Measurements from ENCODE around the gene DNASE2. TPM values are rescaled to one million over a fixed set of nuclear protein-coding genes. Genes with fewer than 3 reads are reported as not detected.

DNASE2 gene
- total RNA-seq, 2 donors from 2014 or later = 6.9 to 28.3 TPM

- H3K4me3 ChIP-seq = no peak overlapping the region
- no peaks in the 10 kb centered on the region for H3K36me3 ChIP-seq (replicated peaks in 1 of 2; ENCODE audit: insufficient read depth in 1 of 2, low read depth in 2 of 2)
- DNase-seq (no peak), ATAC-seq (no peak)
- no peaks in the 10 kb centered on the region for H3K27me3 ChIP-seq
- TF ChIP-seq CTCF (IDR thresholded peaks at IDR 0.05) (no peak), POLR2A (IDR thresholded peaks at IDR 0.05) (no peak)
- H3K9me3 ChIP-seq = no peaks in the 10 kb centered on the region
- peaks cover 15% of the 10 kb centered on the region for H3K4me1 ChIP-seq
- intact Hi-C loops (cut with DNase I) = no loop called here
- no peak overlapping the region for H3K27ac ChIP-seq
- WGBS, 2 donors = 84 to 91% methylated on average over 5 to 10 of the region's 10 CpGs
Observed at GRCh38 chr19:12868540-12869112, 12.6 kb downstream of the DNASE2 start.

- WGBS, 2 donors = 10 to 20% methylated on average over 25 to 51 of the region's 51 CpGs
Observed at GRCh38 chr19:12867120-12868099, 13.8 kb downstream of the DNASE2 start.

GRCh38 chr19:12866416-12867119 is 14.7 kb downstream of the DNASE2 start:
- peak in 1 of 4 donors; percentile 48 for DNase-seq
- WGBS, 2 donors = 75% methylated on average over 27 to 28 of the region's 29 CpGs

More at GRCh38 chr19:12867120-12868099, 13.8 kb downstream of the DNASE2 start:
- H3K4me3 ChIP-seq = peak overlapping the region in 1 of 2 donors; percentile 15
- no peaks in the 10 kb centered on the region for H3K27me3 ChIP-seq
- intact Hi-C loops (cut with DNase I) = no loop called here
- H3K36me3 ChIP-seq (replicated peaks in 1 of 2; ENCODE audit: insufficient read depth in 1 of 2, low read depth in 2 of 2) = no peaks in the 10 kb centered on the region
- peaks cover 10% of the 10 kb centered on the region for H3K4me1 ChIP-seq
- no peaks in the 10 kb centered on the region for H3K9me3 ChIP-seq
- H3K27ac ChIP-seq = peak overlapping the region in 1 of 4 donors; percentile 24
- TF ChIP-seq POLR2A (IDR thresholded peaks at IDR 0.05) (no peak), CTCF (IDR thresholded peaks at IDR 0.05) (no peak)
- DNase-seq (peak; percentile 63 to 82 (median 68)), ATAC-seq (peak; percentile 71)

More at GRCh38 chr19:12866416-12867119, 14.7 kb downstream of the DNASE2 start:
- Histone ChIP-seq H3K9me3 (no peaks in the 10 kb centered on the region), H3K27ac (no peak overlapping the region), H3K4me3 (no peak overlapping the region), H3K27me3 (no peaks in the 10 kb centered on the region), H3K4me1 (peaks cover 10% of the 10 kb centered on the region), H3K36me3 (replicated peaks in 1 of 2; ENCODE audit: insufficient read depth in 1 of 2, low read depth in 2 of 2) (no peaks in the 10 kb centered on the region)
- peak; percentile 48 for ATAC-seq
- intact Hi-C loops (cut with DNase I) = no loop called here
- no peak for TF ChIP-seq CTCF (IDR thresholded peaks at IDR 0.05)
- no peak for TF ChIP-seq POLR2A (IDR thresholded peaks at IDR 0.05)

Measured in body of pancreas (tissue), 4 donors.